ENCODE data around the gene APOL1. TPM values are rescaled to one million over a fixed set of nuclear protein-coding genes. Genes with fewer than 3 reads are reported as not detected.

APOL1 gene
- total and polyA plus RNA-seq, 3 donors from 2014 or later = 5.0 to 24.4 (median 9.4) TPM

GRCh38 chr22:36316419-36316818 is 63.5 kb downstream of the APOL1 start:
- no peak for TF ChIP-seq POLR2A (IDR thresholded peaks at IDR 0.05)
- TF ChIP-seq CTCF (IDR thresholded peaks at IDR 0.05) = no peak
- H3K4me3 ChIP-seq = no peak overlapping the region
- H3K36me3 ChIP-seq (ENCODE audit: low read depth, missing control alignments) = no peaks in the 10 kb centered on the region
- no peaks in the 10 kb centered on the region for H3K9me3 ChIP-seq
- no peaks in the 10 kb centered on the region for H3K27me3 ChIP-seq
- H3K27ac ChIP-seq = no peak overlapping the region
- intact Hi-C loops (cut with DNase I; ENCODE audit: low total_unique reads) = no loop called here
- DNase-seq = no peak
- 91 to 95% methylated on average over 12 to 14 of the region's 14 CpGs for whole genome bisulfite sequencing, 2 donors
- H3K4me1 ChIP-seq = no peaks in the 10 kb centered on the region

Small RNA genes within 50 kb of the gene (microRNA-seq; reads per million reads assigned to microRNA genes)
- 0 to 0.70 reads per million in 2 donors for gene MIR6819 (ENCODE audit: borderline number of aligned reads in 2 of 2, borderline replicate concordance in 1 of 2)

Small RNA genes within 50 kb of the gene (small RNA-seq; reads per million reads assigned to genes)
- 0 reads per million in 2 donors for gene MIR6819

Other genes starting within 250 kb of the APOL1 start
- 10 to 100 TPM; 63.9 to 85.2 TPM for gene RBFOX2, start 224.3 kb upstream of the APOL1 start, total RNA-seq
- gene RBFOX2, start 224.3 kb upstream of the APOL1 start, polyA plus RNA-seq (ENCODE audit: insufficient read depth, low read depth, low replicate concordance) = 53.4 TPM
- 10 to 100 TPM; 10.6 to 13.6 TPM for gene APOL3, start 92.4 kb upstream of the APOL1 start, total RNA-seq
- 20.9 TPM for gene APOL3, start 92.4 kb upstream of the APOL1 start, polyA plus RNA-seq (ENCODE audit: insufficient read depth, low read depth, low replicate concordance)
- 1 to 10 TPM in 1 of 2 donors, under 1 TPM in 1; 0.55 to 4.3 TPM for gene APOL4, start 51.3 kb upstream of the APOL1 start, total RNA-seq
- gene APOL4, start 51.3 kb upstream of the APOL1 start, polyA plus RNA-seq (ENCODE audit: insufficient read depth, low read depth, low replicate concordance) = 4.3 TPM
- 10 to 100 TPM; 19.5 to 34.5 TPM for gene APOL2, start 13.6 kb upstream of the APOL1 start, total RNA-seq
- 16.6 TPM for gene APOL2, start 13.6 kb upstream of the APOL1 start, polyA plus RNA-seq (ENCODE audit: insufficient read depth, low read depth, low replicate concordance)
- 100 to 1,000 TPM; 141 to 146 TPM for gene MYH9, start 134.8 kb downstream of the APOL1 start, total RNA-seq
- gene MYH9, start 134.8 kb downstream of the APOL1 start, polyA plus RNA-seq (ENCODE audit: insufficient read depth, low read depth, low replicate concordance) = 129 TPM
- 100 to 1,000 TPM in 1 of 2 donors, 10 to 100 TPM in 1; 92.4 to 141 TPM for gene TXN2, start 228.5 kb downstream of the APOL1 start, total RNA-seq
- 95.6 TPM for gene TXN2, start 228.5 kb downstream of the APOL1 start, polyA plus RNA-seq (ENCODE audit: insufficient read depth, low read depth, low replicate concordance)

All from testis (tissue), 3 donors.